K562 (cell line): Measurements from ENCODE around the gene NDUFAB1. TPM values are rescaled to one million over a fixed set of nuclear protein-coding genes. Genes with fewer than 3 reads are reported as not detected.

Source experiments
- ATAC-seq: fragments of 200-7000 bp; cut with Tn5 transposase; 3 replicates; pipeline ENCODE4 v1.9.1; 2020; ENCODE audit warnings: moderate library complexity
- BruUV-seq: library from RNA; stranded (reverse); fragments of 400-500 nt; replicated peaks from 2 replicates; lab custom pipeline; 2021; lab: Mats Ljungman, UMichigan
- CTCF ChIA-PET: fragments of 300-600 bp; formaldehyde crosslinking; extraction: SDS; loops from one replicate; lab custom pipeline; 2021; ENCODE audit warnings: low intra/inter-chr PET ratio; lab: Yijun Ruan, JAX
- POLR2A ChIA-PET: fragments of 300-600, 350-650 bp; sonication (Branson Sonifier 250); formaldehyde crosslinking; extraction: SDS; loops from one replicate; lab custom pipeline; 2021; ENCODE audit warnings: antibody characterized with exemption, inconsistent platforms; lab: Yijun Ruan, JAX
- DNase-seq, 4 experiments: peaks; one replicate each; pipeline versions ENCODE4 v3.0.0 to v3.0.0-alpha.2; 2011 to 2018; ENCODE audit warnings: low spot score in 3 of 4, mixed read lengths in 3 of 4; ENCODE audit errors: extremely low read depth in 1 of 4
- FAIRE-seq: peaks from 2 replicates; lab custom pipeline; 2011; peaks lifted over from hg19 to GRCh38; lab: Jason Lieb, UNC
- H2AFZ ChIP-seq: 2 replicates; pipeline ENCODE4 v1.6.0; 2011; ENCODE audit warnings: low read depth, low read length, control low read depth, inconsistent platforms
- H3K27ac ChIP-seq: fragments of 200-600 bp; 3 replicates; pipeline ENCODE4 v1.8.0; 2011; ENCODE audit warnings: low read depth, mild to moderate bottlenecking, control low read depth, inconsistent platforms, low read length, moderate library complexity, mixed read lengths; ENCODE audit errors: extremely low read depth
- H3K27me3 ChIP-seq, 2 experiments: fragments of 300-600 bp in 1 of 2; 2 replicates in 1 of 2; 3 replicates in 1 of 2; pipeline versions ENCODE4 v1.6.0 to v1.8.0; 2011; ENCODE audit warnings: inconsistent platforms in 2 of 2, low read length in 2 of 2, mild to moderate bottlenecking in 1 of 2, mixed read lengths in 1 of 2, moderate library complexity in 1 of 2; ENCODE audit not compliant: control insufficient read depth in 2 of 2, insufficient read depth in 2 of 2
- H3K36me3 ChIP-seq: fragments of 300-600 bp; 3 replicates; pipeline ENCODE4 v1.8.0; 2011; ENCODE audit warnings: mild to moderate bottlenecking, low read length, inconsistent platforms; ENCODE audit not compliant: control insufficient read depth, insufficient read depth
- H3K4me1 ChIP-seq, 2 experiments: fragments of 200-600 bp in 1 of 2; replicated peaks in 1 of 2; 2 replicates in 1 of 2; 3 replicates in 1 of 2; pipeline versions ENCODE4 v1.5.1 to v1.8.0; 2011; ENCODE audit warnings: inconsistent platforms in 2 of 2, low read length in 2 of 2, mild to moderate bottlenecking in 1 of 2, mixed read lengths in 1 of 2, moderate library complexity in 1 of 2; ENCODE audit not compliant: control insufficient read depth in 2 of 2, insufficient read depth in 2 of 2
- H3K4me2 ChIP-seq: 2 replicates; pipeline ENCODE4 v1.6.1; 2011; ENCODE audit warnings: low read length, control low read depth, inconsistent platforms, mixed read lengths; ENCODE audit not compliant: insufficient read depth
- H3K4me3 ChIP-seq: fragments of 200-600 bp; sonication (generic), shearing (Covaris generic); 2 replicates; pipeline ENCODE4 v1.5.1; 2016; ENCODE audit warnings: control low read depth, inconsistent platforms
- H3K79me2 ChIP-seq: fragments of 200-600 bp; 3 replicates; pipeline ENCODE4 v1.8.0; 2011; ENCODE audit warnings: low read length, inconsistent platforms; ENCODE audit not compliant: control insufficient read depth, insufficient read depth
- H3K9ac ChIP-seq, 2 experiments: 2 replicates each; pipeline versions ENCODE4 v1.6.0 to v1.6.1; 2011; ENCODE audit warnings: low read depth in 2 of 2, low read length in 2 of 2, control low read depth in 1 of 2, inconsistent platforms in 1 of 2, mild to moderate bottlenecking in 1 of 2, mixed read lengths in 1 of 2; ENCODE audit not compliant: insufficient read depth in 1 of 2
- H3K9me1 ChIP-seq: one replicate; pipeline ENCODE4 v1.6.0; 2011; ENCODE audit warnings: inconsistent platforms, mild to moderate bottlenecking, low read length, moderate library complexity; ENCODE audit not compliant: control insufficient read depth, insufficient read depth
- H3K9me3 ChIP-seq: replicated peaks from 2 replicates; pipeline ENCODE4 v1.5.1; 2011; ENCODE audit warnings: low read depth, low read length, inconsistent platforms; ENCODE audit not compliant: control insufficient read depth, insufficient read depth
- H4K20me1 ChIP-seq: replicated peaks from 2 replicates; pipeline ENCODE4 v1.6.1; 2011; ENCODE audit warnings: low read length, inconsistent platforms, mixed read lengths; ENCODE audit not compliant: control insufficient read depth, insufficient read depth
- ATF6 ChIP-seq: sonication (generic); formaldehyde crosslinking; IDR thresholded peaks from 2 replicates; pipeline ENCODE4 v1.4.0; 2020; ENCODE audit warnings: mild to moderate bottlenecking, missing genetic modification reagents
- ELF4 ChIP-seq: fragments of 450-650 bp; formaldehyde crosslinking; IDR thresholded peaks from 2 replicates; pipeline ENCODE4 v1.4.0; 2022; ENCODE audit warnings: missing genetic modification characterization
- ERF ChIP-seq: fragments of 450-650 bp; formaldehyde crosslinking; IDR thresholded peaks from 2 replicates; pipeline ENCODE4 v1.4.0; 2020; ENCODE audit warnings: mild to moderate bottlenecking, mixed read lengths
- GATA2 ChIP-seq: sonication (generic); formaldehyde crosslinking; IDR thresholded peaks from 2 replicates; pipeline ENCODE4 v1.4.0; 2020; ENCODE audit warnings: mild to moderate bottlenecking, missing genetic modification reagents
- LCOR ChIP-seq: sonication (generic); formaldehyde crosslinking; IDR thresholded peaks from 2 replicates; pipeline ENCODE4 v1.8.0; 2022; ENCODE audit warnings: mild to moderate bottlenecking, missing genetic modification reagents
- MAFF ChIP-seq: IDR thresholded peaks from 2 replicates; pipeline ENCODE4 v1.6.1; 2012; ENCODE audit warnings: low read length, improper control_type of control experiment
- RNF2 ChIP-seq: sonication (generic); IDR thresholded peaks from 2 replicates; pipeline ENCODE4 v1.6.1; 2016
- SIX5 ChIP-seq, 2 experiments: IDR thresholded peaks; 2 replicates each; pipeline ENCODE4 v1.6.1; 2011; ENCODE audit warnings: low read length in 2 of 2, borderline replicate concordance in 1 of 2, low read depth in 1 of 2, mild to moderate bottlenecking in 1 of 2, moderate library complexity in 1 of 2; ENCODE audit not compliant: insufficient read depth in 1 of 2
- TAF15 ChIP-seq: fragments of 200-400 bp; formaldehyde crosslinking; IDR thresholded peaks from 2 replicates; pipeline ENCODE4 v1.6.1; 2017; ENCODE audit warnings: mild to moderate bottlenecking, low read depth, low read length, moderate library complexity
- ZBTB1 ChIP-seq: sonication (generic); formaldehyde crosslinking; IDR thresholded peaks from 2 replicates; pipeline ENCODE4 v1.8.1; 2023; ENCODE audit warnings: missing genetic modification reagents, low read depth, mild to moderate bottlenecking, borderline replicate concordance
- ZNF232 ChIP-seq: sonication (generic); formaldehyde crosslinking; IDR thresholded peaks from 2 replicates; pipeline ENCODE4 v1.8.0; 2022; ENCODE audit warnings: mild to moderate bottlenecking, missing genetic modification reagents
- ZNF77 ChIP-seq: fragments of 250-450 bp; sonication (Bioruptor Pico); IDR thresholded peaks from 2 replicates; pipeline ENCODE4 v1.5.0; 2020
- WGBS: fragments of 100-300 bp; shearing (Covaris generic); methylation state at CpG from one replicate; pipeline ENCODE4 v1.1.6; 2016; ENCODE audit warnings: low coverage, mixed read lengths; ENCODE audit not compliant: insufficient coverage; ENCODE audit errors: missing lambda C conversion rate; 5-methylcytosine and 5-hydroxymethylcytosine counted together
- in situ Hi-C: fragments of 300-500 bp; cut with MboI; formaldehyde crosslinking; loops from 4 replicates; pipeline ENCODE4 v1.15.0; 2018; ENCODE audit warnings: inconsistent platforms, mixed read lengths
- intact Hi-C: fragments of 100-400 bp; cut with micrococcal nuclease; formaldehyde crosslinking; loops from 2 replicates; pipeline ENCODE4 v1.14.2; 2022
- polyA plus RNA-seq, 8 experiments: library from polyadenylated mRNA; depleted of rRNA in 4 of 8; stranded (reverse) in 5 of 8; unstranded in 3 of 8; fragments of >200 nt; fragmentation: Nextera tagmentation in 2 of 8; fragmentation: Illumina TruSeq in 1 of 8; extraction: Ambion mirVana in 2 of 8; extraction: Trizol in 1 of 8; gene quantifications; 2 replicates each; pipeline versions ENCODE4 v1.2.1 to v1.2.3, GENCODE V29; 2011 to 2014; ENCODE audit warnings: inconsistent platforms in 1 of 8, missing spikeins in 1 of 8
- total RNA-seq, 7 experiments: library from RNA; depleted of rRNA in 6 of 7; stranded (reverse); fragments of >200 nt in 6 of 7; fragmentation: Illumina TruSeq in 2 of 7; extraction: Trizol in 2 of 7; gene quantifications; 2 replicates each; pipeline versions ENCODE4 v1.2.1 to v1.2.3, GENCODE V29; 2011 to 2021; ENCODE audit warnings: low replicate concordance in 1 of 7
- TF ChIP-seq, protein P1 (sequence below): fragments of 250-450 bp; sonication (Bioruptor Pico); IDR thresholded peaks from 2 replicates; pipeline ENCODE4 v1.8.0; 2022; ENCODE audit warnings: moderate library complexity, mild to moderate bottlenecking, inconsistent platforms

The NDUFAB1 gene
- total and polyA plus RNA-seq, 9 of the 15 experiments (the other 6 are each of a cell fraction or from before 2014, with no cell fraction given), result 123 to 481 (median 238) TPM

GRCh38 chr16:23566724-23567123, 29.4 kb downstream of the NDUFAB1 start:
- Histone ChIP-seq H3K4me3 (no peak overlapping the region), H4K20me1 (no peaks in the 10 kb centered on the region), H3K79me2 (no peaks in the 10 kb centered on the region), H3K4me2 (no peak overlapping the region), H3K9ac (no peak overlapping the region), H3K27me3 (no peaks in the 10 kb centered on the region), H3K36me3 (peaks cover 94% of the 10 kb centered on the region; the same call in 2 of the 3 replicates), H2AFZ (no peak overlapping the region), H3K9me3 (no peaks in the 10 kb centered on the region), H3K4me1 (no peaks in the 10 kb centered on the region), H3K9me1 (no peaks in the 10 kb centered on the region), H3K27ac (no peak overlapping the region)
- no TSS peak for BruUV-seq
- TF ChIP-seq ZNF77 (CRISPR knock-in tag) (no peak), SIX5 (IDR thresholded peaks at IDR 0.05; ENCODE audit: borderline replicate concordance in 1 of 2, insufficient read depth in 1 of 2, low read depth in 1 of 2, low read length in 2 of 2) (no peak), ELF4 (CRISPR knock-in tag) (no peak), LCOR (no peak), MAFF (no peak)
- in situ Hi-C loops, result no loop called here
- FAIRE-seq (no peak), DNase-seq (no peak), ATAC-seq (no peak)
- WGBS, result 96% methylated on average over 7 of the region's 8 CpGs
- ChIA-PET POLR2A (interaction anchor here (1.1 kb wide), 1 partner anchor 9 kb away, joined by 4 read pairs; no protein-coding TSS in a partner anchor), CTCF (no interaction called here)
- intact Hi-C loops, result no loop called here

GRCh38 chr16:23564575-23565363, 31.3 kb downstream of the NDUFAB1 start:
- DNase-seq (no peak), ATAC-seq (no peak), FAIRE-seq (no peak)
- Histone ChIP-seq H3K27ac (no peak overlapping the region), H3K4me3 (no peak overlapping the region), H3K4me2 (no peak overlapping the region), H2AFZ (no peak overlapping the region), H3K79me2 (peaks cover 13% of the 10 kb centered on the region), H3K36me3 (peaks cover 94% of the 10 kb centered on the region), H3K4me1 (no peaks in the 10 kb centered on the region), H3K9ac (no peak overlapping the region), H3K9me3 (no peaks in the 10 kb centered on the region), H4K20me1 (no peaks in the 10 kb centered on the region), H3K9me1 (no peaks in the 10 kb centered on the region), H3K27me3 (no peaks in the 10 kb centered on the region)
- CTCF ChIA-PET, result no interaction called here
- intact Hi-C loops (no loop called here), in situ Hi-C loops (no loop called here)
- BruUV-seq, result no TSS peak
- WGBS, result 96% methylated on average over 9 of the region's 9 CpGs
- POLR2A ChIA-PET, result interaction anchor here (0.7 to 1.0 kb wide), 2 partner anchors 10 to 21 kb away, joined by 3 read pairs; no protein-coding TSS in a partner anchor
- TF ChIP-seq ZBTB1 (no peak), TAF15 (no peak), RNF2 (no peak), GATA2 (CRISPR knock-in tag) (no peak), ATF6 (no peak), ERF (CRISPR knock-in tag) (no peak), ZNF232 (CRISPR knock-in tag) (no peak)
- TF ChIP-seq, protein P1, sequence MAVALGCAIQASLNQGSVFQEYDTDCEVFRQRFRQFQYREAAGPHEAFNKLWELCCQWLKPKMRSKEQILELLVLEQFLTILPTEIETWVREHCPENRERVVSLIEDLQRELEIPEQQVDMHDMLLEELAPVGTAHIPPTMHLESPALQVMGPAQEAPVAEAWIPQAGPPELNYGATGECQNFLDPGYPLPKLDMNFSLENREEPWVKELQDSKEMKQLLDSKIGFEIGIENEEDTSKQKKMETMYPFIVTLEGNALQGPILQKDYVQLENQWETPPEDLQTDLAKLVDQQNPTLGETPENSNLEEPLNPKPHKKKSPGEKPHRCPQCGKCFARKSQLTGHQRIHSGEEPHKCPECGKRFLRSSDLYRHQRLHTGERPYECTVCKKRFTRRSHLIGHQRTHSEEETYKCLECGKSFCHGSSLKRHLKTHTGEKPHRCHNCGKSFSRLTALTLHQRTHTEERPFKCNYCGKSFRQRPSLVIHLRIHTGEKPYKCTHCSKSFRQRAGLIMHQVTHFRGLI (CRISPR knock-in tag), result no peak
